Esophagus muscularis mucosa (tissue), 4 donors: Measurements from ENCODE around the gene P2RX5. TPM values are rescaled to one million over a fixed set of nuclear protein-coding genes. Genes with fewer than 3 reads are reported as not detected.

Experiments used
- DNase-seq: peaks from one replicate; pipeline ENCODE4 v3.0.0-alpha.2; 2017; ENCODE audit errors: extremely low spot score
- H3K27ac ChIP-seq, 4 donors: fragments of 200-600 bp; sonication (generic); replicated peaks in 1 of 4; 1 replicate in 3 of 4; 2 replicates in 1 of 4; pipeline ENCODE4 v1.5.1; 2016 to 2019; ENCODE audit warnings: mild to moderate bottlenecking in 1 of 4
- H3K27me3 ChIP-seq, 4 donors: fragments of 200-600 bp; sonication (generic); one replicate each; pipeline versions ENCODE4 v1.5.1 to v1.6.0; 2016 to 2019
- H3K36me3 ChIP-seq, 4 donors: fragments of 200-600 bp; sonication (generic); one replicate each; pipeline ENCODE4 v1.5.1; 2016 to 2019
- H3K4me1 ChIP-seq, 4 donors: fragments of 200-600 bp; sonication (generic); one replicate each; pipeline ENCODE4 v1.5.1; 2016 to 2019
- H3K4me3 ChIP-seq, 4 donors: fragments of 200-600 bp; sonication (generic); 1 replicate in 2 of 4; 2 replicates in 2 of 4; pipeline ENCODE4 v1.5.1; 2016 to 2019; ENCODE audit warnings: mild to moderate bottlenecking in 4 of 4, moderate library complexity in 1 of 4
- H3K9me3 ChIP-seq, 4 donors: fragments of 200-600 bp; sonication (generic); 1 replicate in 3 of 4; 2 replicates in 1 of 4; pipeline ENCODE4 v1.5.1; 2016 to 2019
- CTCF ChIP-seq, 3 experiments: fragments of 200-600 bp in 2 of 3; fragments of 450-650 bp in 1 of 3; sonication (generic) in 2 of 3; IDR thresholded peaks; one replicate each; pipeline ENCODE4 v1.5.1; 2017 to 2019; ENCODE audit warnings: antibody characterized with exemption in 3 of 3, mild to moderate bottlenecking in 2 of 3, moderate library complexity in 1 of 3
- EP300 ChIP-seq: sonication (generic); formaldehyde crosslinking; IDR thresholded peaks from one replicate; pipeline ENCODE4 v1.6.1; 2017; ENCODE audit warnings: antibody characterized with exemption
- POLR2A ChIP-seq: fragments of 450-650 bp; IDR thresholded peaks from one replicate; pipeline ENCODE4 v1.6.1; 2017; ENCODE audit warnings: antibody characterized with exemption, moderate library complexity, mild to moderate bottlenecking, low read depth
- POLR2AphosphoS5 ChIP-seq, 2 donors: sonication (generic); formaldehyde crosslinking; IDR thresholded peaks; one replicate each; pipeline ENCODE4 v1.6.1; 2017; ENCODE audit warnings: antibody characterized with exemption in 2 of 2
- WGBS: methylation state at CpG from one replicate; pipeline ENCODE4 v1.1.5; 2018; 5-methylcytosine and 5-hydroxymethylcytosine counted together
- intact Hi-C: fragments of 100-400 bp; cut with DNase I; formaldehyde crosslinking; loops from one replicate; pipeline ENCODE4 v1.15.1; 2023
- total RNA-seq, 4 donors: library from RNA; depleted of rRNA; stranded (reverse); fragments of >200 nt; gene quantifications; one replicate each; pipeline versions ENCODE4 v1.1.0 to v1.2.1, GENCODE V29; 2016

P2RX5 gene
- 1 to 10 TPM in 2 of 4 donors, under 1 TPM in 2; 0.19 to 1.5 (median 1.0) TPM for total RNA-seq

- no peak for DNase-seq
- peaks cover 0 to 11% (median 5%) of the 10 kb centered on the region in 4 donors for H3K9me3 ChIP-seq
- 2% methylated on average over 15 of the region's 65 CpGs for WGBS
- intact Hi-C loops: no loop called here
- H3K36me3 ChIP-seq: no peaks in the 10 kb centered on the region
- H3K4me1 ChIP-seq: peaks cover 18 to 23% (median 21%) of the 10 kb centered on the region in 4 donors
- TF ChIP-seq CTCF (IDR thresholded peaks at IDR 0.05) (no peak), POLR2A (no peak), POLR2AphosphoS5 (IDR thresholded peaks at IDR 0.05) (no peak), EP300 (no peak)
- H3K27me3 ChIP-seq: peaks cover 0 to 69% (median 31%) of the 10 kb centered on the region in 4 donors
- peak within 1 kb of the TSS; percentile 51 to 58 (median 55) for H3K4me3 ChIP-seq
- H3K27ac ChIP-seq: no peak within 1 kb of the TSS
These were observed at the start of gene P2RX5 for GRCh38 chr17:3695723-3696411. TSS of gene P2RX5 (minus strand) at chr17:3696155. CDS start at chr17:3696005, 150 bp downstream.

GRCh38 chr17:3745071-3745470 is 49.1 kb upstream of the P2RX5 start:
- no peak overlapping the region for H3K4me3 ChIP-seq
- DNase-seq: no peak
- 90% methylated on average over 10 of the region's 10 CpGs for WGBS
- H3K9me3 ChIP-seq: no peaks in the 10 kb centered on the region
- no peaks in the 10 kb centered on the region for H3K36me3 ChIP-seq
- H3K27ac ChIP-seq: no peak overlapping the region
- intact Hi-C loops: no loop called here
- TF ChIP-seq POLR2AphosphoS5 (IDR thresholded peaks at IDR 0.05) (no peak), CTCF (IDR thresholded peaks at IDR 0.05) (no peak), EP300 (no peak), POLR2A (no peak)
- H3K27me3 ChIP-seq: peaks cover 0 to 20% (median 0%) of the 10 kb centered on the region in 4 donors
- H3K4me1 ChIP-seq: no peaks in the 10 kb centered on the region

GRCh38 chr17:3744014-3744413 is 48.1 kb upstream of the P2RX5 start:
- no peaks in the 10 kb centered on the region for H3K9me3 ChIP-seq
- peaks cover 0 to 9% (median 0%) of the 10 kb centered on the region in 4 donors for H3K27me3 ChIP-seq
- intact Hi-C loops: no loop called here
- no peaks in the 10 kb centered on the region for H3K36me3 ChIP-seq
- H3K4me1 ChIP-seq: peaks cover 0 to 1% (median under 1%) of the 10 kb centered on the region in 4 donors
- H3K4me3 ChIP-seq: no peak overlapping the region
- no peak for DNase-seq
- WGBS: 55% methylated on average over 3 of the region's 3 CpGs
- TF ChIP-seq CTCF (IDR thresholded peaks at IDR 0.05): no peak
- no peak for TF ChIP-seq POLR2A
- TF ChIP-seq EP300: no peak
- no peak for TF ChIP-seq POLR2AphosphoS5 (IDR thresholded peaks at IDR 0.05)
- H3K27ac ChIP-seq: no peak overlapping the region

- no peaks in the 10 kb centered on the region for H3K27me3 ChIP-seq
- no peak overlapping the region for H3K27ac ChIP-seq
- intact Hi-C loops: no loop called here
- H3K4me3 ChIP-seq: no peak overlapping the region
- no peaks in the 10 kb centered on the region for H3K36me3 ChIP-seq
- TF ChIP-seq POLR2AphosphoS5 (IDR thresholded peaks at IDR 0.05) (no peak), CTCF (IDR thresholded peaks at IDR 0.05) (no peak), EP300 (no peak), POLR2A (no peak)
- no peak for DNase-seq
- H3K4me1 ChIP-seq: peaks cover 9 to 21% (median 19%) of the 10 kb centered on the region in 4 donors
- WGBS: 65% methylated on average over 14 of the region's 14 CpGs
- H3K9me3 ChIP-seq: no peaks in the 10 kb centered on the region
These were observed 44.7 kb upstream of the P2RX5 start for GRCh38 chr17:3740611-3741073.
